BLaER1 treated with 17β-estradiol and CSF1 and Interleukin-3, amounts not matched to agents 10 nM and 100 nM (cell line): ENCODE results near the gene CLDN11.

Source experiments
- H3K27ac ChIP-seq, 11 experiments: shearing (Covaris generic); formaldehyde crosslinking; 2 replicates each; pipeline ENCODE4 v1.8.1; 2022
- H3K27me3 ChIP-seq, 11 experiments: shearing (Covaris generic); formaldehyde crosslinking; 2 replicates each; pipeline ENCODE4 v1.8.1; 2022
- H3K36me3 ChIP-seq, 11 experiments: shearing (Covaris generic); formaldehyde crosslinking; 2 replicates each; pipeline ENCODE4 v1.8.1; 2022
- H3K4me1 ChIP-seq, 10 experiments: shearing (Covaris generic); formaldehyde crosslinking; 2 replicates each; pipeline ENCODE4 v1.8.1; 2022
- H3K4me2 ChIP-seq, 11 experiments: shearing (Covaris generic); formaldehyde crosslinking; 2 replicates each; pipeline ENCODE4 v1.8.1; 2022
- H3K4me3 ChIP-seq, 10 experiments: shearing (Covaris generic); formaldehyde crosslinking; 2 replicates each; pipeline ENCODE4 v1.8.1; 2022
- H3K9ac ChIP-seq, 11 experiments: shearing (Covaris generic); formaldehyde crosslinking; 2 replicates each; pipeline ENCODE4 v1.8.1; 2022
- H3K9me3 ChIP-seq, 11 experiments: shearing (Covaris generic); formaldehyde crosslinking; replicated peaks in 1 of 11; 2 replicates each; pipeline ENCODE4 v1.8.1; 2022
- H4K20me1 ChIP-seq, 11 experiments: shearing (Covaris generic); formaldehyde crosslinking; 2 replicates each; pipeline ENCODE4 v1.8.1; 2022
- Cebpa-rat ChIP-seq, 11 experiments: shearing (Covaris generic); IDR thresholded peaks; 2 replicates each; pipeline ENCODE4 v1.8.1; 2022

The CLDN11 gene

DNA sequence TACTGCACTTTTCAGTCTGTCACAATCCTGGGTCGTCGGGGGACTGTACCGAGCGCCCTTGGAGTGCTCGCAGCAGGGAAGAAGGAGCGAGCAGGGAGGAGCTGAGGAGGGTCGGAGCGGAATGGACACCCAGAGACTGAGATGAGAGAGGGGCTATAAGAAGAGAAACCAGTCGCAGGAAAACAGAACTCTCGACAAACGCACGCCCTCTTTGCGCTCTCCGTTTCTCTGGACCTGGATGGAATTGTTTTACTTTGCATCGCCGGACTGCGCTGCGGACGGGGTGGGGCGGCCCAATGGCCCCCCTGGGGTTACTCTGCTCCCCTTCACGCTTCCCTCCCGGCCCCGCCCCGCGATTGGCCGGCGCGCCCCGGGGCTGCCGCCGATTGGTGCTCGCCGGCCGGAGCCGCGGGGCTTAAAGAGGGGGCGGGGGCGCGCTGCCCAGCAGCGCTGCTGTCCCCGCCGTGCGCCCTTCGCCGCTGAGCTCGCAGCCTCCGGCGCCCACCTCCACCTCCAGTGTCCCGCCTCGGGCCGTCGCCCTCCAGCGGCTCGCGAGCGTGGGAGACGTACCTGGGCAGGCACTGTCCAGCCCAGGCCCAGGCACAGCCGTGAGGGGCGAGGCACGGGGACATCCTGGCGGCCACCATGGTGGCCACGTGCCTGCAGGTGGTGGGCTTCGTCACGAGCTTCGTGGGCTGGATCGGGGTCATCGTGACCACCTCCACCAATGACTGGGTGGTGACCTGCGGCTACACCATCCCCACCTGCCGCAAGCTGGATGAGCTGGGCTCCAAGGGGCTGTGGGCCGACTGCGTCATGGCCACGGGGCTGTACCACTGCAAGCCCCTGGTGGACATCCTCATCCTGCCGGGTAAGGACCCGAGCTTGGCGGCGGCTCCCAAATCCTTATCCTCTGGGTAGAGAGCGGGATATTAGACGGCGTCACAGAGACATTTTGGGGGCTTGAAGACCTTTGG, at the start of gene CLDN11:
CLDN11 (plus strand) TSS at position 447 of the 977 bp plus-strand sequence; CDS start at position 646, 199 bp downstream.
- Histone ChIP-seq H3K27me3 (peaks cover 42 to 54% (median 47%) of the 10 kb centered on the region in 11 experiments), H3K27ac (no peak within 1 kb of the TSS), H3K9ac (peak within 1 kb of the TSS in 1 of 11 experiments; percentile 28; a peak in 1 of 22 replicates), H3K4me3 (peak within 1 kb of the TSS; percentile 19 to 59 (median 46); a peak in 17 of 20 replicates), H3K4me1 (peaks cover 0 to 14% (median 8%) of the 10 kb centered on the region in 10 experiments; a peak in 14 of 20 replicates), H3K9me3 (peaks cover 5 to 25% (median 20%) of the 10 kb centered on the region in 11 experiments; a peak in 19 of 22 replicates), H3K4me2 (peak within 1 kb of the TSS; percentile 50 to 82 (median 65); a peak in 21 of 22 replicates), H3K36me3 (0 out of 22 replicates have a peak, but pooled peaks cover 0 to 3% (median 0%) of the 10 kb centered on the region in 11 experiments), H4K20me1 (peaks cover 0 to 31% (median 0%) of the 10 kb centered on the region in 11 experiments; a peak in 5 of 22 replicates)
- TF ChIP-seq Cebpa-rat (IDR thresholded peaks at IDR 0.05), result no peak

- Histone ChIP-seq H3K36me3 (peaks cover 17 to 99% (median 74%) of the 10 kb centered on the region in 11 experiments; a peak in 21 of 22 replicates), H3K9ac (no peak overlapping the region), H3K4me3 (no peak overlapping the region), H3K4me2 (no peak overlapping the region), H3K4me1 (peaks cover 0 to 27% (median 13%) of the 10 kb centered on the region in 10 experiments; a peak in 12 of 20 replicates), H3K9me3 (peaks cover 0 to 43% (median 20%) of the 10 kb centered on the region in 11 experiments; a peak in 16 of 22 replicates), H3K27ac (no peak overlapping the region), H3K27me3 (no peaks in the 10 kb centered on the region), H4K20me1 (peaks cover 10 to 99% (median 80%) of the 10 kb centered on the region in 11 experiments; a peak in 20 of 22 replicates)
- no peak for TF ChIP-seq Cebpa-rat (IDR thresholded peaks at IDR 0.05)
Observed at GRCh38 chr3:170368921-170369320, 49.7 kb upstream of the CLDN11 start.

GRCh38 chr3:170372190-170372879, 46.3 kb upstream of the CLDN11 start:
- H3K27ac ChIP-seq, result no peak overlapping the region
- no peak for TF ChIP-seq Cebpa-rat (IDR thresholded peaks at IDR 0.05)
- H3K27me3 ChIP-seq, result no peaks in the 10 kb centered on the region
- no peak overlapping the region for H3K4me2 ChIP-seq
- H3K4me3 ChIP-seq, result no peak overlapping the region
- H3K9me3 ChIP-seq, result peaks cover 0 to 14% (median 5%) of the 10 kb centered on the region in 11 experiments; a peak in 11 of 22 replicates
- peaks cover 0 to 20% (median 7%) of the 10 kb centered on the region in 10 experiments; a peak in 11 of 20 replicates for H3K4me1 ChIP-seq
- no peak overlapping the region for H3K9ac ChIP-seq
- peaks cover 10 to 86% (median 60%) of the 10 kb centered on the region in 11 experiments; a peak in 21 of 22 replicates for H3K36me3 ChIP-seq
- peaks cover 18 to 100% (median 90%) of the 10 kb centered on the region in 11 experiments; a peak in 21 of 22 replicates for H4K20me1 ChIP-seq

- Histone ChIP-seq H3K27me3 (no peaks in the 10 kb centered on the region), H4K20me1 (peaks cover 0 to 70% (median 51%) of the 10 kb centered on the region in 11 experiments; a peak in 16 of 22 replicates), H3K4me3 (no peak overlapping the region), H3K4me2 (no peak overlapping the region), H3K36me3 (peaks cover 88 to 100% (median 98%) of the 10 kb centered on the region in 11 experiments), H3K9ac (no peak overlapping the region), H3K4me1 (0 out of 20 replicates have a peak, but pooled peaks cover 0 to 7% (median 0%) of the 10 kb centered on the region in 10 experiments), H3K27ac (no peak overlapping the region), H3K9me3 (peaks cover 13 to 33% (median 32%) of the 10 kb centered on the region in 11 experiments; a peak in 21 of 22 replicates)
- no peak for TF ChIP-seq Cebpa-rat (IDR thresholded peaks at IDR 0.05)
Observed at GRCh38 chr3:170383567-170383966, 35.1 kb upstream of the CLDN11 start.

- Histone ChIP-seq H3K27ac (no peak overlapping the region), H4K20me1 (peaks cover 0 to 68% (median 30%) of the 10 kb centered on the region in 11 experiments; a peak in 14 of 22 replicates), H3K36me3 (peaks cover 83 to 100% (median 97%) of the 10 kb centered on the region in 11 experiments), H3K9me3 (peaks cover 13 to 38% (median 32%) of the 10 kb centered on the region in 11 experiments; a peak in 21 of 22 replicates), H3K4me2 (no peak overlapping the region), H3K9ac (no peak overlapping the region), H3K4me3 (no peak overlapping the region), H3K27me3 (no peaks in the 10 kb centered on the region), H3K4me1 (peaks cover 0 to 13% (median 0%) of the 10 kb centered on the region in 10 experiments; a peak in 4 of 20 replicates)
- TF ChIP-seq Cebpa-rat (IDR thresholded peaks at IDR 0.05), result no peak
Observed at GRCh38 chr3:170386468-170386867, 32.2 kb upstream of the CLDN11 start.

DNA sequence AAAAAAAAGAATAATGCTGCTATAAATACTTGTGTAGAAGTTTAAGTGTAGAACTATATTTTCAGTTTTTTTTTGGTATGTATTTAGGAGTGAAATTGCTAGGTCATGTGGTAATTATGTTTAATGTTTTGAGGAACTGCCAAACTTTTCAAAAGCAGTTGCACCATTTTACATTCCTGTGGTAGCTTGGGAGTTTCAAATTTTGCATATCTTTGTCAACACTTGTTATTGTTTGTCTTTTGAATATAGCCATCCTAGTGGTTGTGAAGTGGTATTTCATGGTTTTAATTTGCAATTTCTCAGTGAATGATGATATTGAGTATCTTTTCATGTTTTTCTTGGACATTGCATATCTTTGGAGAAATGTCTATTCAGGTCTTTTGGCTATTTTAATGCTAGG, 30.7 kb upstream of the CLDN11 start:
- Histone ChIP-seq H3K27ac (no peak overlapping the region), H3K4me2 (no peak overlapping the region), H3K36me3 (peaks cover 79 to 100% (median 96%) of the 10 kb centered on the region in 11 experiments), H3K4me1 (peaks cover 0 to 21% (median 0%) of the 10 kb centered on the region in 10 experiments; a peak in 4 of 20 replicates), H4K20me1 (peaks cover 0 to 71% (median 29%) of the 10 kb centered on the region in 11 experiments; a peak in 14 of 22 replicates), H3K9me3 (peaks cover 13 to 38% (median 32%) of the 10 kb centered on the region in 11 experiments; a peak in 21 of 22 replicates), H3K27me3 (no peaks in the 10 kb centered on the region), H3K9ac (no peak overlapping the region), H3K4me3 (no peak overlapping the region)
- no peak for TF ChIP-seq Cebpa-rat (IDR thresholded peaks at IDR 0.05)

DNA sequence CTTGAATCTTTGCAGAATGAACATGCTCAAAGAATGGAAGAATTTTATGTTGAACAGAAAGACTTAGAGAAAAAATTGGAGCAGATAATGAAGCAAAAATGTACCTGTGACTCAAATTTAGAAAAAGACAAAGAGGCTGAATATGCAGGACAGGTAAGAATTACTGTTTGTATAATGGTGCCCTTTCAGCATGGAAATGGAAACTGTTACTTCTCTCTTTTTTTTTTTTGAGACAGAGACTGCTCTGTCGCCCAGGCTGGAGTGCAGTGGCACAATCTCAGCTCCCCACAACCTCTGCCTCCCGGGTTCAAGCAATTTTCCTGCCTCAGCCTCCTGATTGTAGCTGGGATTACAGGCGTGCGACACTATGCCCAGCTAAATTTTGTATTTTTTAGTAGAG, 27.6 kb upstream of the CLDN11 start:
- no peak overlapping the region; a peak in 1 of 22 replicates for H3K27ac ChIP-seq
- no peaks in the 10 kb centered on the region for H3K27me3 ChIP-seq
- peaks cover 0 to 72% (median 16%) of the 10 kb centered on the region in 11 experiments; a peak in 12 of 22 replicates for H4K20me1 ChIP-seq
- TF ChIP-seq Cebpa-rat (IDR thresholded peaks at IDR 0.05), result no peak
- peak overlapping the region in 2 of 11 experiments; percentile 42 to 50; a peak in 4 of 22 replicates for H3K4me2 ChIP-seq
- peaks cover 48 to 94% (median 72%) of the 10 kb centered on the region in 11 experiments for H3K36me3 ChIP-seq
- no peak overlapping the region for H3K4me3 ChIP-seq
- peaks cover 0 to 21% (median 0%) of the 10 kb centered on the region in 10 experiments; a peak in 4 of 20 replicates for H3K4me1 ChIP-seq
- H3K9ac ChIP-seq, result no peak overlapping the region
- H3K9me3 ChIP-seq, result peaks cover 5 to 29% (median 24%) of the 10 kb centered on the region in 11 experiments; a peak in 21 of 22 replicates

- Histone ChIP-seq H3K4me1 (peaks cover 0 to 8% (median 0%) of the 10 kb centered on the region in 10 experiments; a peak in 6 of 20 replicates), H3K4me3 (no peak overlapping the region), H3K4me2 (no peak overlapping the region), H3K27me3 (no peaks in the 10 kb centered on the region), H3K36me3 (peaks cover 10 to 55% (median 26%) of the 10 kb centered on the region in 11 experiments; a peak in 20 of 22 replicates), H3K9me3 (peaks cover 0 to 6% (median 0%) of the 10 kb centered on the region in 11 experiments; a peak in 3 of 22 replicates), H4K20me1 (peaks cover 0 to 25% (median 4%) of the 10 kb centered on the region in 11 experiments; a peak in 8 of 22 replicates), H3K27ac (no peak overlapping the region), H3K9ac (no peak overlapping the region)
- no peak for TF ChIP-seq Cebpa-rat (IDR thresholded peaks at IDR 0.05)
Observed at GRCh38 chr3:170397685-170398084, 21.0 kb upstream of the CLDN11 start.
